ENCODE measurements around the gene OGFOD2.
"Not testable (repeated sequence)": the region's sequence is repeated elsewhere in the genome, so short reads cannot be mapped to it uniquely, and the experiment has no call there.

Gene OGFOD2

GRCh38 chr12:123005081-123005626 lies 30.1 kb downstream of the OGFOD2 start:
- no peak for DNase-seq (ENCODE audit: low spot score)

GRCh38 chr12:123006977-123007376 lies 31.9 kb downstream of the OGFOD2 start:
- DNase-seq (ENCODE audit: low spot score): no peak

- no peak for DNase-seq (ENCODE audit: low spot score)
Measured at GRCh38 chr12:123010110-123010509, 35.1 kb downstream of the OGFOD2 start.

GRCh38 chr12:123010681-123011080 lies 35.6 kb downstream of the OGFOD2 start:
- DNase-seq (ENCODE audit: low spot score): no peak

GRCh38 chr12:123011701-123012100 lies 36.7 kb downstream of the OGFOD2 start:
- DNase-seq (ENCODE audit: low spot score): no peak

GRCh38 chr12:123013185-123014095 lies 38.4 kb downstream of the OGFOD2 start:
- DNase-seq (ENCODE audit: low spot score): no peak

DNA sequence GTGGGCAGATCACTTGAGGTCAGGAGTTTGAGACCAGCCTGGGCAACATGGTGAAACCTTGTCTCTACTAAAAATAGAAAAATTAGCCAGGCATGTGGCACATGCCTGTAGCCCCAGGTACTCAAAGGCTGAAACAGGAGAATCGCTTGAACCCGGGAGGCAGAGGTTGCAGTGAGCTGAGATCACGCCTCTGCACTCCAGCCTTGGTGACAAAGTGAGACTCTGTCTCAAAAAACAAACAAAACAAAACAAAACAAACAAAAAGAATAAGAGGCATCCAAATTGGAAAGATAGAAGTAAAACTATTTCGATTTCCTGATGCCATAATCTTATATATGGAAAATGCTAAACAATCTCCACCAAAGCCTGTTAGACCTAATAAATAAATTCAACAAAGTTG lies 39.4 kb downstream of the OGFOD2 start:
- DNase-seq (ENCODE audit: low spot score): not testable (repeated sequence)

- no peak for DNase-seq (ENCODE audit: low spot score)
Measured at GRCh38 chr12:123017753-123018152, 42.7 kb downstream of the OGFOD2 start.

- DNase-seq (ENCODE audit: low spot score): no peak
Measured at GRCh38 chr12:123019841-123020138, 44.7 kb downstream of the OGFOD2 start.

DNA sequence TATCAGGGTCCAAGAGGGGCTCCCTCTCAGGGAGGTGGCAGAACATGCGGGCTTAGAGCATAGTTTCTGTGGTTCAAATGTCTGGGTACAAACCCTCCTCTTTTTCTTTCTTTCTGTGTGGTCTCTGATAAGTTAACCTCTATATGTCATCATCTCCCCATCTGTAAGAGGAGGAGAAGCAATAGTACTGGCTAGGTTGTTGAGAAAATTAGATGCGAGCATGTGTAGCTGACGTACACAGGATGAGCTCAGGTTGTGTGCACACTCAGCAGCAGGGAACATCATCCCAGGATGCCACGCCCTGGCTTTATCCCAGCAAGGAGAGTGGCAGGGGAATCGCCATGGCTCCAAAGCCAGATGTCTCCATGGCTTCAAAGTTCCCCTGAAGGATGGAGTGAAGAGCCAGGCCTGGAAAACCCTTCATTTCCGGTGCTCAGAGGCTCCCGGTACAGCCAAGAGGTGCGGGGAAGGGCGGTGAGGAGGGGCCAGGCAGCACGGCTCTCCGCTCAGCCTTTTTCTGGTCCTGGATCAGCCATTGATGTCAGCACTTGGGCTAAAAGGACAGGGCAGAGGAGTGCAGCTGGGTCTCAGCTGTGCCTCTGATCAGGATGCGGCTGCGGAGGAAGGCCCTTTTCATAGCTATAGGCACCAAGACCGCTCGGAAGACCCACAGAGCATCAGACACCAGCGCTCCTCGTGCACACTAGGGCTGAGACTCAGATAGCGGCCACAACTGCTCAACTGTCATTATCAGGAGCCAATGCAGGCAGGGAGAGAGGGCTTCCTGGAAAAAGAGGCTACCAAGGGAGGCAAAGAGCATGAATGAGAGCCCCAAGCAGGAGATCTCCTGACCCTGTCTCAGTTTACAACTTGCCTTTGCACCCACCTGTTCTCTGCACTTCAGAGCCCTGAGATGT lies 46.9 kb downstream of the OGFOD2 start:
- DNase-seq (ENCODE audit: low spot score): no peak

DNA sequence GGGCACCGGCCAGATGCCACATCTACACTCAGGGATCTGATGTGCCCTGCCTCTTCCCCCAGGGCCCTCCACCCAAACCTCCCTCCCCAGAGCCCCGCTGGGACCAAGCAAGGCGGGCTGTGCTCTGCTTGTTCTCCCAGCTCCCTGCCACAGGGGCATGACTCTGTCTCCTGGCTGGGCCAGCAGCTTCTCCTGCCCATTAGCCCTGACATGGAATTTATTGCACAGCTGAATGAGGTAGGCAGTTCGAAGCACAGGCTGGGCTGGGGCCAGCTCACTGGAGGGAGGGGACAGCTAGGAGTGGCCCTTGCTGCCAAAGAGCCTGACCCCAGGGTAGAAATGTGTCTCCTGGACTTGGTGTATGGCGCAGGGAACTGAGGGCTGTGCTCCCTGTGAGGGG lies 47.8 kb downstream of the OGFOD2 start:
- no peak for DNase-seq (ENCODE audit: low spot score)

DNA sequence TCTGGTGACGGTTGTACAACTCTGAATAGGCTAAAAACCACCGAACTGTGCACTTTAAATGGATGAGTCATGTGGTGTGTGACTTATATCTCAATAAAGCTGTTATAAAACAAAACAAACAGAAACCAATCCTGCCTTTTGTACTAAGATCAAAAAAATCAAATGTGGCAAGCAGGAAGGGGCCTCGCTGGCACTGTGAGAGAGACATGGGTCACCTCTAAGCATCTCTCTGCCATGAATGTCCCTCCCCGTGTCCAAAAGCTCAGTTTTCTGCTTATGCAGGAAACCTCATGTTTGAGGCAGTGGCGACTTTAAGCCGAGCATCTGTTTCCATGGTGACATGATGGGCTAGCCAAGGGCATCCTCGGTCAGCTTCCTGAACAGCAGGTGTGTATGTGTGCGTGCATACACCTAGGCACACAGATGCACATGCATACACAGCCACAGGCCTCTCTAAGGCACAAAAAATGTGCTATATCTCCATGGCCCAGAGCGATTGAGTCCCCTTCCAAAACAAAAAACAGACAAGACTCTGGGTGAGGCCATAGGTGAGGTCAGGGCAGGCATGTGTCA lies 49.9 kb downstream of the OGFOD2 start:
- DNase-seq (ENCODE audit: low spot score): no peak

- no peak for DNase-seq (ENCODE audit: low spot score)
Measured at GRCh38 chr12:123026094-123026853, 51.2 kb downstream of the OGFOD2 start.

DNA sequence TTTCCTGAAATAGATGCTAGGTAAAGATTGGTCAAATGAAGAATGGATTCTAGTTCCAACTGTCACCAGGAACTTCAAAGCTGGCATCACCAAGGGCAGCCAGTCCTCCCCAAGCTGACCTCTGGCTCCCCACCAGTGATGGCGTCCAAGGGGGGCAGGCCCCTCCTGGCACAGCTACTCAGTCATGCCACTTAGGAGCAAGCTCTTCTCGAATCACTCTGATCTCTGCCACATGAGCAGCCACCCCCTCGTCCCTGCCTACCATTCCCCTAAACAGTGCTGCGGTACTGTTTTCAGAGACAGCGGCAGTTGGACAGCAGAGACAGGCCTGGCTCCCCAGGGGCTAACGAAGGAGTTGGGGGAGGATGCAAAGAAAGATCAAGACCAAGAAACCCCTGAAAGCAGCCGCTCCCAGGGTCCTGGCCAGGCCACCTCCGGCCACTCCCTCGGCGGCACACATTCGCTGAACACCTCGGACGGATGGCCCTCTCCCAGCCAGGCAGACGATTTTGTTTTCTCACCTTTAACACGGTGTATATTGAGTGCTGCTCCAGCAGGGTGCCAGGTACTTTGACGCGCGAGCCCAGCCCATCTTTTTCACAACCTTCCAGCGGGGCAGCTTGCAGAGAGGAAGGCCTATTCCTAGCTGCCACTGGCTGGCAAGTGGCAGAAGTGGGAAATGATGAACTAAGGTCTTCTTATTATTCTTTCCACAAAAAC lies 52.8 kb downstream of the OGFOD2 start:
- no peak for DNase-seq (ENCODE audit: low spot score)

DNA sequence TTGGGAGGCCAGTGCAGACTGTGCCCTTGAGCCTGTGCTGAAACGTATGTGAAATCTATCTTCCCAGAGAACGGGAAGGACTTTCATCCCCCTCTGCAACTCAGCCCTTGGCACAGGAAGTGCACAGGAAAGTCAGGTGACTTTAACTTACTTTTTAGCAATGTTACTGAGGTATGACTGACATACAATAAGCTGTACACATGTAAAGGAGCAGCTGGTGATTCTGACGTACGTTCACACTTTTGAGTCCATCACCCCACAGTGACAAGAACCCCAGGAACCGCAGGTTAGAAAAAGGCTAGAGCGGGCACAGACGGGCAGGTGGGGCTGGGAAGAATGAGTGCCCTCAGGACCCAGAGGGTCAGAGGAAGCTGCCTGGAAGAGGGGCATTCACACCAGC lies 53.4 kb downstream of the OGFOD2 start:
- DNase-seq (ENCODE audit: low spot score): no peak

GRCh38 chr12:123029550-123029949 lies 54.5 kb downstream of the OGFOD2 start:
- DNase-seq (ENCODE audit: low spot score): no peak
